HG03139 (cell line): ENCODE measurements around the gene PIK3C3.
"Not testable (repeated sequence)": the region's sequence is repeated elsewhere in the genome, so short reads cannot be mapped to it uniquely, and the experiment has no call there.

Experiments used
- ATAC-seq: cut with Tn5 transposase; IDR thresholded peaks from one replicate; pipeline ENCODE4 v1.9.1; 2021; ENCODE audit not compliant: unreplicated experiment

Gene PIK3C3

GRCh38 chr18:41965634-41966255 is 10.7 kb downstream of the PIK3C3 start:
- ATAC-seq = no peak

- ATAC-seq = no peak
Observed at GRCh38 chr18:41966943-41967342, 11.9 kb downstream of the PIK3C3 start.

GRCh38 chr18:41967680-41968079 is 12.6 kb downstream of the PIK3C3 start:
- no peak for ATAC-seq

GRCh38 chr18:41969881-41970280 is 14.8 kb downstream of the PIK3C3 start:
- no peak for ATAC-seq

GRCh38 chr18:41972067-41972925 is 17.3 kb downstream of the PIK3C3 start:
- no peak for ATAC-seq

- peak; percentile 44 for ATAC-seq
Observed at GRCh38 chr18:41973983-41974382, 18.9 kb downstream of the PIK3C3 start.

- ATAC-seq = peak; percentile 39
Observed at GRCh38 chr18:41974796-41975201, 19.8 kb downstream of the PIK3C3 start.

GRCh38 chr18:41975284-41975683 is 20.2 kb downstream of the PIK3C3 start:
- ATAC-seq = no peak

GRCh38 chr18:41977233-41977632 is 22.2 kb downstream of the PIK3C3 start:
- no peak for ATAC-seq

GRCh38 chr18:41982942-41983660 is 28.1 kb downstream of the PIK3C3 start:
- ATAC-seq = peak; percentile 90

GRCh38 chr18:41985914-41986313 is 30.9 kb downstream of the PIK3C3 start:
- no peak for ATAC-seq

GRCh38 chr18:41989508-41989907 is 34.5 kb downstream of the PIK3C3 start:
- no peak for ATAC-seq

- peak; percentile 58 for ATAC-seq
Observed at GRCh38 chr18:41992066-41992465, 37.0 kb downstream of the PIK3C3 start.

GRCh38 chr18:41992703-41993102 is 37.7 kb downstream of the PIK3C3 start:
- no peak for ATAC-seq

GRCh38 chr18:41993151-41993550 is 38.1 kb downstream of the PIK3C3 start:
- ATAC-seq = no peak

GRCh38 chr18:41996020-41996419 is 41.0 kb downstream of the PIK3C3 start:
- ATAC-seq = no peak

- ATAC-seq = no peak
Observed at GRCh38 chr18:41999751-42000150, 44.7 kb downstream of the PIK3C3 start.

- ATAC-seq = no peak
Observed at GRCh38 chr18:42001801-42002200, 46.8 kb downstream of the PIK3C3 start.

- no peak for ATAC-seq
Observed at GRCh38 chr18:42004653-42005052, 49.6 kb downstream of the PIK3C3 start.

GRCh38 chr18:42005782-42006181 is 50.7 kb downstream of the PIK3C3 start:
- ATAC-seq = no peak

GRCh38 chr18:42009457-42009856 is 54.4 kb downstream of the PIK3C3 start:
- ATAC-seq = not testable (repeated sequence)

GRCh38 chr18:42011053-42011452 is 56.0 kb downstream of the PIK3C3 start:
- peak; percentile 99 for ATAC-seq
